HG03342 (cell line): ENCODE data around the gene HHAT.
"Not testable (repeated sequence)": the region's sequence is repeated elsewhere in the genome, so short reads cannot be mapped to it uniquely, and the experiment has no call there.

Source experiments
- ATAC-seq: cut with Tn5 transposase; IDR thresholded peaks from one replicate; pipeline ENCODE4 v1.9.1; 2021; ENCODE audit warnings: mild to moderate bottlenecking, moderate library complexity; ENCODE audit not compliant: unreplicated experiment

HHAT gene

DNA sequence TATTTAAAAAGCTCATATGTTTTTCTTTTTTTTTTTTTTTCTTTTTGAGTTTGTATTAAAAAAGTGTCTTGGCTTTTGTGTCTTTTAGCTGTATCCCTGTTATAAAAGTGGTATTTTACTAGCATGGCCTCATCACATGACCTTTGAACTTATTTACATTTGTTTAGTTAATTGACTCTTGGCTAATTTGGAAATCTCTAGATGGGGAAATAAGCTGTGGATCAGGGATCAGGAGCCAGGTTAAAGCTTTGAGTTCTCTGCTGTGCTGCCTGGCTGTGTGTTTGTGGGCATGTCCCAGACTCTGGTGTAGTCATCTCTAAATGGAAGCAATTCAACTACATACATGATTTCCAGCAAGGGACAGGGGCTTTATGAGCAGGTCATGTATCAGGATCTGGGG is 56.5 kb downstream of the HHAT start:
- no peak for ATAC-seq

DNA sequence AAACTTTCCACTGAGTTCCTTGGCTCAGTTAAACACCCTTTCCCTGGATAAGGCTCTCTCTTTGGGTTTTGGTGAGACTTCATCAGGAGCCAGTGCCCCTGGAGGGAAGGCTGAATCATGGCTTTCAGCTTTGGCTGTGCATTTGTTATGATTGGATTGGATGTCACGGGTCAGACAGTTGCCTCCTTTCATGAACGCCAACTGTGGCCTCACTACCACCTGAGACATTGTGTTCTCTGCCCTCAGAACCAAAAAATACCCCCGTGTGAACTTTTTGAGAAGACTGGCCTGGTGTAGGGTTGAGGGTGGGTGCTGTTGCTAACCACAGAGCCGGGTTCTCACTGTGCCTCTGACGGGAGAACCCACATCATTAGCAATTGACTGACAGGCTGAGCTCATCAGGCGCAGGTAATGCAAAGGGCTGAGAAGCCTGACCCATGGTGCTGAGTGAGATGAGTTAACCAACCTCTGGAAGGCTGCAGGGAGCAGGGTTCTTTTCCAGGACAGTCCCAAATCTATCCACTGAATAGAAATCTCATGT is 65.6 kb downstream of the HHAT start:
- ATAC-seq = peak; percentile 75

DNA sequence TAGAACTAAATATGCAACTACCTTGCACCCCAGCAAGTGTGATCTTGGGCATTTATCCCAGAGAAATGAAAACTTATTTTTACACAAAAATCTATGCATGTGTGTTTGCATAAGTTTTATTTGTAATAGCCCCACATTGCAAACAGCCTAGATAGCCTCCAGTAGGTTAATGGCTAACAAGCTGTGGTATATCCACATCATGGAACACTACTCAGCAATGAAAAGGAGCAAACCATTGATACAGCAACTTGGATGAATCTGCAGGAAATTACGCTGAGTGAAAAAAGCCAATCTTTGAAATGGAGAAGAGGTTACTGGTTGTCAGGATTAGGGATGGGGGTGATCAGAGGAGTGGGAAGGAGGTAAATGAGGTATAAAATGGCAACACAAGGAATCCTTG is 67.8 kb downstream of the HHAT start:
- no peak for ATAC-seq

DNA sequence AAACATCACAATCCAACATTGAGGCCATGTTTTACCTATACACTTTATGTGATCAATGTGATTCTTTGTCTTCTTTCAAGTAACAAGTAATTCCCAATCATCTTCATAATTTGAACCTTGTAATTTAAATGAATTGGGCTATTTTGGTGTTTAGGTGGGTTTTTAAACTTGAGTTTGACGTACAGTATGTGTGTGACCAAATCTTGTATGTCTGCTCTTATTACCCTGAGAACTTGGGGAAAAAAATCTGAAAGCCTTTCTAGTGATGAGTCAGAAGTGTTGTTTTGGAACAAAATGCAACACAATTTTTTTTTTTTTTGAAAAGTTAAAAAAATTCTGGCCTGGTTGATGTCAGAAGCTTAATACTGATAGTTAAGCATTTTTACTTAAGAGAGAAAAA is 68.5 kb downstream of the HHAT start:
- no peak for ATAC-seq

DNA sequence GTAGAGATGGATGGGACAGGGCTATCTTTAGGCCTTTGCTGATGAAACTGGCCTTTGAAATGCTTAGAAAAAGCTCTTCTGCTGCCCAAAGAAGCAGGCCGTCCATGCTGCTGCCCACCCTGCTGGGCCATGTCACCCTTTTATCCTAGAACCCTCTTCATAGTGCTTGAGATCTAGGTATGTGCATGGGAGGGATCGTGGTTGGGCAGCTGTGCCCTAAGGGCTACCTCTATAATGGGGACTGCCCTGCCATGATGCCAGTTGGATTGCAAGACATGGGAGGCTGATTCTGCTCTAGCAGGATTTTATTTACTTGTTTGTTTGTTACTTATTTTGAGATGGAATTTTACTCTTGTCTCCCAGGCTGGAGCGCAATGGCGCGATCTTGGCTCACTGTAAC is 69.0 kb downstream of the HHAT start:
- ATAC-seq = no peak

DNA sequence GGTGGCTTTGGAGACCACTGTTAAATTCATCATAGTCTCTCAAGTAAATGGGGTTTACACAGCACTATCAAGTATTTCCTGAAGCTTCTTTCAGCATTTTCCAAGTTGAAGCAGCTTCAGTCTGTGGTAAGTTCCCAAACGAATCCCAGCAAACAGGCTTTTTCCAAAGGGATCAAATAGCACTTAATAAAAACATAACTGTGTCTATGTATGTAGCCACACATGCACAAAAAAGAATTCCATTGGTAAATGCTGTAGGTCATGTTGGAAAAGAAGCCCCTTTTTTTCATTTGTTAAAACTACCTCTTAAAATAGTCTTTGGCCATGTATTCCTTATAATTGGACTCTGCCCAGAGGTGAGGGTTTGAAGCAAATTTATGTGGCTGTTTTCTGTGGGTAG is 69.8 kb downstream of the HHAT start:
- no peak for ATAC-seq

DNA sequence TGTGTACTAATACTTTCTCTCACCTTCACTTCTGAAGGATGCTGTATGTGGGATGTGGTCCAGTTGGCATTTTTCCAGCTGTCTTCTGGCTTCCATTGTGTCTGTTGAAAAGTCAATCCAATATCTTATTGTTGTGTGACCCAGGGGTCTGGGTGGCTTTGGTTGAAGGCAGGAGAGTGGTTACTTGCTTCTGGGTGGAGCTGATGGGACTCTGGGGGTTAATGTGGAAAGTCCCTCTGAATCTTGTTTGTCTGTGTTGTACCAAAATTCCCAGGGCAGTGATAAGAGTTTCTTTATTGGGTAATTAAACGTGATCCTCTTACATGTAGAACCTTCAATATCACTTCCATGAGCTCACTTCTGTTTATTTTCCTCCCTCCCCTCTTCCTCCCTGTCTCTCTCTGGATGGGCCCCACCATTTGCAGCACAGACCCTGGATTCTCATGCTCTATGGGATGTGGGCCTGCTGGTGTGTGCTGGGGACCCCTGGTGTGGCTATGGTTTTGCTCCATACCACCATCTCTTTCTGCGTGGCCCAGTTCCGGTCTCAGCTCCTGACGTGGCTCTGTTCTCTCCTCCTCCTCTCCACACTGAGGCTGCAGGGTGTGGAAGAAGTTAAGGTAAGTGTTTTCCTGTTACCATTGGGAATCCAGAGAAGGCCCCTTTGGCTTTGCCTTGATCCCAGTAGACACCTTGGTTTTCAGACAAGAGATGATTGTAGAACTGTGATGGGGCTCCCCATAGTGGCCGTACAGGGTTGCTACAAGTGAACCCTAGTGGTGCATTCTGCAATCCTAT is 71.5 kb downstream of the HHAT start:
- ATAC-seq = peak; percentile 98

DNA sequence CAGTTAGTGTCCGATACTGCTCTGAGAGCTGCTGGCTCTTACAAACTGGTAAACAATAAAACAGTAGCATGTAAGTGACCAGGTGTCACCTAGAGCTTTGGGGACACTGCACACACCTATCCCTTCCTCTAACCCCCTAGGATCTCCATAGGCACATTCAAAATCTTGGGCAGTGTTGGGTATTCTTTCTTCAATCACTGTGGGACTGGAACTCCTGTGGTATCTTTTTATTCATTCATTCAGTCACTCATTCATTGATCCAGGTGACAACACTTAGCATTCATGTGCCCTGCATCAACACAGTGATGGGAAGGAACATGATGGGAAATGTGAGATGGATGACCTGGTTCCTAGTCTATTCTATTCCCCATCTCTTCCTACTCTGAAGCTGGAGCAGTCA is 73.9 kb downstream of the HHAT start:
- no peak for ATAC-seq

DNA sequence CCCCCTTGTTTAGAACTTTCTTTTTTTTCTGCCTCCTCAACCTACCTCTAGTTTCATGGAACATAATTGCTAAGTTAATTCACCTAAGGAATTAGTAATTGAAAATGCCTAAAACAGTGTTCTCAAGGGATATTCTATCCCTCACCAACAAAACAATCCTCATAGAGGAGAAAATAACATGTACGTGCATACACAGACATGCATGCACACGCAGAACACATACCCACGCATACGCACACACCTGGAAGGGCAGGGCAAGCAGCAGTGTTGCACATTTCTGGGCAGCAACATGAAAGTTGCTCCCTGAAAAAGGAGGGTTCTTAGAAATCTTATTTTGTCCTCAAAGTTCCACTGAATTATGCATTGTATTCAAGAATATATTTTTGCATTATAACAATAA is 76.6 kb downstream of the HHAT start:
- no peak for ATAC-seq

DNA sequence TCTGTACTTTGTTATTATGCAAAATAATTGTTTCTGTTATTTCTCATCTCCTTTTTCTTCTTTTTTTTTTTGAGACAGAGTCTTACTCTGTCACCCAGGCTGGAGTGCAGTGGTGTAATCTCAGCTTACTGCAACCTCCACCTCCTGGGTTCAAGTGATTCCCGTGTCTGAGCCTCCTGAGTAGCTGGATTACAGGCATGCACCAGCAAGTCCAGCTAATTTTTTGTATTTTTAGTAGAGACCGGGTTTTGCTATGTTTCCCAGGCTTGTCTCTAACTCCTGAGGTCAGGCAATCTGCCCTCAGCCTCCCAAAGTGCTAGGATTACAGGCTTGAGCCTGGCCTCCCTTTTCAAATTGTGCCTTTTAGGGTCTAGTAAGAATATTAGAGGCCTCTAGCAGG is 77.6 kb downstream of the HHAT start:
- ATAC-seq = not testable (repeated sequence)

DNA sequence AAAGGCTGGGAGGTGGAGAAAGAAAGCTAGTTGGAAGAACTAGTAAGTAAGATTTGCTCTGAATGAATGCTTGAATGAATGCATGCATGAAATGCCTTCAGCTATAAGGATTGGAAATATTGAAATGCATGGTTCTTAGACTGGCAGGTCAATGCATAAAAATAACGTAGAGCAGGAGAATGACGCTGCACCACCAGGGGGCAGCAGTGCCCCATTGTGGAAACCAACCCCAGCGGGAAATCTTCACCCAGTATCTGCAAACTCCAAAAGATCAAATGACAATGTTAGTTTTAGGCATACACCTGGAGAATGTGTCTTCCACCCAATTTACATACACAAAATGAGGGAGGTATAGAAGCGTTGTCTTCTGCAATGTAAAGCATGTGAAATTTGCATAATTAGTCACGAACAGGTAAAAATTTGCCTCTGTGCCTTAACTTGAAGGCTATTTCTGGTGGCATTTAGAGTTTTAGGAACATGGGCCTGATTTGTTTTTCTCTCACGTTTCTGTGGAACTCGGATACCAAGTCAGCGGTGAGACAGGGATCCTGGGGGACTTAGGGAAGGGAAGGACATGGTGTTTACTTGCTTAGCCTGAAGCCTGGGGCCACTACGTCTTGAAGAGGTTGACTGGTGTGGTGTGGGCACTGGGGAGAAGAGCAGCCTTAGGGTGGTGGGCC is 78.6 kb downstream of the HHAT start:
- ATAC-seq = peak; percentile 94

DNA sequence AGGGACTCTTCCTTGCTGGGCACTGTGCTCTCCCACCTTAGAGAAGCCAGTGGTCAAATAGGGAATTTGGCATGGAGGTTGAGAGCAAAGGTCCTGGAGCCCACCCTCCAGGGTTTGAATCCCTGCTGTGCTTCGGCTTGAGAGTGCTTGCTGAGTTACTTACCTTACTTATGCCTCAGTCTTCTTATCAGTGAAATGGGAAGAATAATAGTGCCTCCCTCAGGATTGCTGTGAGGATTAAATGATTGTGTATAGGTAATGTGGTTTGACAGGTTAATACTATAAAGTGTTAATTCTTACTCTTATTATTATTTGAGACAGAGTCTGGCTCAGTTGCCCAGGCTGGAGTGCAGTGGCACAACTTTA is 79.2 kb downstream of the HHAT start:
- ATAC-seq = no peak

DNA sequence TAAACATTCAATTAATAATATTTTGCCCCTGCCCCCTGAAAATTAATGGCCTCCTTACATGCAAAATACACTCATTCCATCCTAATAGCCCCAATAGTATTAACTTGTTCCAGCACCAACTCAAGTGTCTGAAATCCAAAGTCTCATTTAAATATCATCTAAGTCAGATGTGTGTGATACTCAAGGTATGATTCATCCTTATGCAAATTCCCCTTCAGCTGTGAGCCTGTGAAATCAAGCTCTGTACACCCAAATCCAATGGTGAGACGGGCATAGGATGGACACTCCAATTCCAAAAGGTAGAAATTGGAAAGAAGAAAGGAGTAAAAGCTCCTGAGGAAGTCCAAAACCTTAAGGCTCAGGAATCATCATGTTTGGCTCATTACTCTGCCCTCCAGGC is 83.5 kb downstream of the HHAT start:
- no peak for ATAC-seq

DNA sequence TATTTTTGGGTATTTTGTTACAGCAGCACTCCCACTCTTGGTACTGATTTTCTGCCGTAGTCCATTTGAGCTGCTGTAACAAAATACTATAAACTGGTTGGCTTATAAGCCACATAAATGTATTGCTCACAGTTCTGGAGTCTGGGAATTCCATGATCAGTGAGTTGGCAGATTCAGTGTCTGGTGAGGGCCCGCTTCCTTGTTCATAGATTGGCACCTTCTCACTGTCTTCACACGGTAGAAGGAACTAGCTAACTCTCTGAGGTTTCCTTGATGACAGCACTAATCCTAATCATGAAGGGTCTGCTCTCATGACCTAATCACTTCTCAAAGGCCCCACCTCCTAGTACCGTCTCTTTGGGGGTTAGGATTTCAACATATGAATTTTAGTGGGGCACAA is 85.2 kb downstream of the HHAT start:
- ATAC-seq = no peak

DNA sequence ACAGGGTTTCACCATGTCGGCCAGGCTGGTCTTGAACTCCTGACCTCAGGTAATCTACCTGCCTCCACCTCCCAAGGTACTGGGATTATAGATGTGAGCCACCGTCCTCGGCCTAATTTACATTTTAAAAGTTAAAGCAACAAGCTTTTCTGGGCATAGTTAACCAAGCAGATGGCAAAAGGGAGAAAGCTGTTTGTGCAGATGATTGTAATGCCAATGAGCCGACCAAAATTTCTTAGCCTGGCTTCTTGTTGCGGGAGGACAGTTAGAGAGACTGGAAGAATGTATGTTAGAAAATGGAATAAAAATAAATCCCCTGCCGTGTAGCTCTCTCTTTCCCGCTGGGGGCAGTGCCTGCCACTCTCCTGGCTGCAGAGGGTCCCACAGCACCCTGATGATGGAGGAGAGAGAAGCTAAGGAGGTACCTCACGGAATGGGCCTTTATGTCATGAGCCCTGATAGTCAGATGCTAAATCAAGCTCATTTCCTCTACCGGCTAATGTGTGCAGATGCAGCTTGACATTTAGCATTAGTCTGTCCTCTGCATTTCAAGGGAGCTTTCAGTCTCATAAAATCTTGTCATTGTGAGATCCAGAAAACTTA is 87.2 kb downstream of the HHAT start:
- no peak for ATAC-seq

DNA sequence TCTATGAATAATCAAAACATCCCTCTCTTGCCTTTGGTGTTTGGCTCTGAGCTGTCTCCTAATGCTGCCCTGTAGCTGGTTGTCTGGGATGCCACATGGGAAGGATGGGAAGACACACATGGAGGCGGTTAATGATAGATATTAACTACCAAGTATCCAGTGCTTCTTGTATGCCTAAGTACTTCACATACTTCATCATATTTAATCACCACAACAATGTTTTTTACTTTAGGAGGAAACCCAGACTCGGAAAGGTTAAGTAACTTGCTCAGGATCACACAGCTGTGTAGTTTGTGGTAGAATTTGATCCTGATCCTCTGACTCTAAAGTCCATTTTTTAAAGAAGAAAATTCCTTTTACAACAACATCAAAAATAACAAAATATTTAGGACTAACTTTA is 88.0 kb downstream of the HHAT start:
- no peak for ATAC-seq

DNA sequence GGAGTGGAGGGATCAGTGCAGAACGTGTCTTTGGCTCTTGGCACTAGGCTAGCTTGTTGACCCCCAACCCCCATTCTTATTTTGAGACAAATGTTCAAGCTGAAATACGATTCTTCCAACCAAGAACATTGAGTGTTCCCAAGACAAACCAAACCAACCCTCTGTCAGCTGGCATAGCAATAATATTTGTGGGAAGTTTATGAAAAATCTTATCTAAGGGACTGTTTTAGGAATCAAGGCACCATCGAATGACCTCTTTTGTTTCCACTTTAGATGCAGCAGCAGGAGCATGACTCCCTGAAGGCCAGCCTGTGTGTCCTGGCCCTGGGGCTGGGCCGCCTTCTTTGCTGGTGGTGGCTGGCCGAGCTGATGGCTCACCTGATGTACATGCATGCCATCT is 89.2 kb downstream of the HHAT start:
- ATAC-seq = no peak

DNA sequence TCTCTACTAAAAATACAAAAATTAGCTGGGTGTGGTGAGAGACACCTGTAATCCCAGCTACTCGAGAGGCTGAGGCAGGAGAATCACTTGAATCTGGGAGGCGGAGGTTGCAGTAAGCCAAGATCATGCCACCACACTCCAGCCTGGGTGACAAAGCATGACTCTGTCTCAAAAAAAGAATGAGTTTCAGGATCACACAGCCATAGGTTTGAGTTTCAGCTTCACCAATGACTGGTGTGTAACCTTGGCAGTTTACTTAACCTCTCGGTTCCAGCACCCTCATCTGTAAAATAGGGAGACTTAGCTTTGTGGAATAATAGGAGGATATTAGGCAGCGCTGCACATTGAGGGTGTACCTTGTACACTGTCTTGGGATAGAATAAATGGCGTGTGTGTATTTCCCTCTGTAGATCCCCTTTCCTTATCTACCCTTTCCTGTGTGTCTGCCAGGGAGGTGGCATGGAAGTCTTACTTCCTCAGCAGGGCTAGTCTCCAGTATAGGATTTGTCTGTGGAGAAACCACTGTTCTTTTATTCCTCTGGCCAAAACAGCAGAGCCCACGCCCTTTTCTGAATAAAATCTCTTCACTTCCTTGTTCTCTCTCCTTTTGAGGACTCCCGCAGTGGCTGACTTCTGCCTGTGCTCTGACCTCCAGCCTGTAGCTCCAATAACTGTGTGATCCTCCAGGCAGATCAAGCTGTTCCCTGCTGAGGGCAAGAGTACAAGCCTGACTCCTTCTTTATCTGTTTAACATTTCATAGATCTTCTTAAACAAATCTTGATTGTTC is 90.4 kb downstream of the HHAT start:
- no peak for ATAC-seq

DNA sequence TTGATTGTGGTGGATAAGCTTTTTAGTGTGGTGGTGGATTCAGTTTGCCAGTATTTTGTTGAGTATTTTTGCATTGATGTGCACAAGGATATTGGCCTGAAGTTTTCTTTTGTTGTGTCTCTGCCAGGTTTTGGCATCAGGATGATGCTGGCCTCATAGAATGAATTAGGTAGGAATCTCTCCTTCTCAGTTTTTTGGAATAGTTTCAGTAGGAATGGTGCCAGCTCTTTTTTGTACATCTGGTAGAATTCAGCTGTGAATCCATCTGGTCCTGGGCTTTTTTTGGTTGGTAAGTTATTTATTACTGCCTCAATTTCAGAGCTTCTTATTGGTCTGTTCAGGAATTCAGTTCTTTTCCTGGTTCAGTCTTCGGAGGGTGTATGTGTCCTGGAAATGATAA is 98.0 kb downstream of the HHAT start:
- ATAC-seq = not testable (repeated sequence)

DNA sequence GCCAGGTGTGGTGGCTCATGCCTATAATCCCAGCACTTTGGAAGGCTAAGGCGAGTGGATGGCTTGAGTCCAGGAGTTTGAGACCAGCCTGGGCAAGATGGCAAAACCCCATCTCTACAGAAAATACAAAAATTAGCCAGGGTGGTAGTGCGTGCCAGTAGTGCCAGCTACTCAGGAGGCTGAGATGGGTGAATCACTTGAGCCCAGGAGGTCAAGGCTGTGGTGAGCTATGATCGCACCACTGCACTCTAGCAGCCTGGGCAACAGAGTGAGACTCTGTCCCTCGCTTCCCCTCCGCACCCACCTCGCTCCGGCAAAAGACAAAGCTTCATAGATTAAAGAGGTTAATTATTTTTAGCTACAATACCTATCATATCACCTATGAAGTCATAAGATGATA is 100.0 kb downstream of the HHAT start:
- no peak for ATAC-seq

DNA sequence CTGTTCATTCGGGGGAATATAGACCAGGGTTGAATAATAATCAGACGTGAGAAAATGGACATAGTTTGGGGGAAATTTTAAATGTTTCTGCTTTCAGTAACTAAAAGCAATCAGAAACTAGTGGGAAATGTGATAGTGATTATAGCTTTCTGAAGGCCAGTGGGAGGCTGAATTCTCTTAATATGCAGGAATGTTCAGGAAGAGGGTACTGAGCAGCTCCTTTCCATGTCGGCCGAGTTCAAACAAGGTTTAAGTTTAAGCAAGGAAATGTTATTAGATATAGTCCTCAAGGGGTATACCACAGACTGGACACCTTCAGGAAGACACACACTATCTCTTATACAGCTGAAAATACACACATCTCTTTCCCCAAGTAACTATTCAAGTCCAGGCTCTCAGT is 105.5 kb downstream of the HHAT start:
- ATAC-seq = no peak
